ENCODE data around the gene CCL22. TPM values are rescaled to one million over a fixed set of nuclear protein-coding genes. Genes with fewer than 3 reads are reported as not detected.

CCL22 gene
- total RNA-seq, 1 donor from 2014 or later, result not detected

- H2AFZ ChIP-seq (replicated peaks), result peak overlapping the region; percentile 80
- no peaks in the 10 kb centered on the region for H3K36me3 ChIP-seq
- H3F3A ChIP-seq (ENCODE audit: low read depth), result peaks cover 2% of the 10 kb centered on the region
- Mint-ChIP-seq H3K27ac (peak overlapping the region; percentile 96), H3K27me3 (ENCODE audit: insufficient read depth, low read depth) (peaks cover 7% of the 10 kb centered on the region), H3K9me3 (no peaks in the 10 kb centered on the region), H3K36me3 (peaks cover 2% of the 10 kb centered on the region), H3K4me1 (peaks cover 37% of the 10 kb centered on the region), H3K4me3 (peak overlapping the region; percentile 83)
- H4K20me1 ChIP-seq (ENCODE audit: low read depth), result no peaks in the 10 kb centered on the region
- TF ChIP-seq CTCF (IDR thresholded peaks at IDR 0.05), result no peak
- H3K27ac ChIP-seq, result no peak overlapping the region
- no peaks in the 10 kb centered on the region for H3K79me2 ChIP-seq (ENCODE audit: low read depth)
- no peaks in the 10 kb centered on the region for H3K27me3 ChIP-seq
- no peak overlapping the region for H3K9ac ChIP-seq
- H3K4me3 ChIP-seq, result no peak overlapping the region
- peaks cover 28% of the 10 kb centered on the region for H3K4me1 ChIP-seq
- no peaks in the 10 kb centered on the region for H3K9me3 ChIP-seq (ENCODE audit: low read depth)
- peak overlapping the region; percentile 73 for H3K4me2 ChIP-seq
- no peak for DNase-seq (ENCODE audit: low spot score)
Measured at GRCh38 chr16:57371494-57372371, 13.2 kb downstream of the CCL22 start.

GRCh38 chr16:57372372-57373116, 14.0 kb downstream of the CCL22 start, which contains the start of gene CX3CL1:
CX3CL1 (plus strand) TSS chr16:57372490; CDS start chr16:57372569, 79 bp downstream.
- peak within 1 kb of the TSS; percentile 73 for H3K4me2 ChIP-seq
- H3K27me3 Mint-ChIP-seq (ENCODE audit: insufficient read depth, low read depth), result peaks cover 8% of the 10 kb centered on the region
- peaks cover 2% of the 10 kb centered on the region for H3K36me3 Mint-ChIP-seq
- peak within 1 kb of the TSS; percentile 80 for H2AFZ ChIP-seq (replicated peaks)
- H3K9ac ChIP-seq, result no peak within 1 kb of the TSS
- TF ChIP-seq EZH2phosphoT487 (IDR thresholded peaks at IDR 0.05), result no peak
- no peak for TF ChIP-seq EZH2 (IDR thresholded peaks at IDR 0.05)
- TF ChIP-seq CTCF (IDR thresholded peaks at IDR 0.05), result peak; percentile 38
- no peak within 1 kb of the TSS for H3K27ac ChIP-seq
- peaks cover 28% of the 10 kb centered on the region for H3K4me1 ChIP-seq
- no peaks in the 10 kb centered on the region for H3K27me3 ChIP-seq
- H3K4me1 Mint-ChIP-seq, result peaks cover 43% of the 10 kb centered on the region
- H3K9me3 ChIP-seq (ENCODE audit: low read depth), result no peaks in the 10 kb centered on the region
- peaks cover 2% of the 10 kb centered on the region for H3F3A ChIP-seq (ENCODE audit: low read depth)
- peak within 1 kb of the TSS; percentile 83 for H3K4me3 Mint-ChIP-seq
- H3K36me3 ChIP-seq, result no peaks in the 10 kb centered on the region
- DNase-seq (ENCODE audit: low spot score), result peak; percentile 93
- H3K27ac Mint-ChIP-seq, result peak within 1 kb of the TSS; percentile 96
- H3K79me2 ChIP-seq (ENCODE audit: low read depth), result no peaks in the 10 kb centered on the region
- peak within 1 kb of the TSS; percentile 32 for H3K4me3 ChIP-seq
- H4K20me1 ChIP-seq (ENCODE audit: low read depth), result no peaks in the 10 kb centered on the region
- H3K9me3 Mint-ChIP-seq, result no peaks in the 10 kb centered on the region

GRCh38 chr16:57373117-57373947, 14.7 kb downstream of the CCL22 start:
- Histone ChIP-seq H3K27me3 (no peaks in the 10 kb centered on the region), H3K4me1 (peaks cover 28% of the 10 kb centered on the region), H3K4me3 (no peak overlapping the region), H3F3A (ENCODE audit: low read depth) (peaks cover 2% of the 10 kb centered on the region), H2AFZ (replicated peaks) (no peak overlapping the region), H3K27ac (no peak overlapping the region), H3K9ac (no peak overlapping the region), H3K79me2 (ENCODE audit: low read depth) (no peaks in the 10 kb centered on the region), H3K4me2 (peak overlapping the region; percentile 7), H4K20me1 (ENCODE audit: low read depth) (no peaks in the 10 kb centered on the region), H3K9me3 (ENCODE audit: low read depth) (no peaks in the 10 kb centered on the region), H3K36me3 (no peaks in the 10 kb centered on the region)
- Mint-ChIP-seq H3K27me3 (ENCODE audit: insufficient read depth, low read depth) (peaks cover 8% of the 10 kb centered on the region), H3K4me3 (peak overlapping the region; percentile 83), H3K4me1 (peaks cover 49% of the 10 kb centered on the region), H3K9me3 (no peaks in the 10 kb centered on the region), H3K36me3 (peaks cover 2% of the 10 kb centered on the region), H3K27ac (peak overlapping the region; percentile 57)
- peak; percentile 13 for DNase-seq (ENCODE audit: low spot score)
- TF ChIP-seq EZH2phosphoT487 (IDR thresholded peaks at IDR 0.05) (no peak), EZH2 (IDR thresholded peaks at IDR 0.05) (no peak), CTCF (IDR thresholded peaks at IDR 0.05) (no peak)

Data from neural progenitor cell (in vitro differentiated cells).